ENCODE measurements around the gene AMFR.

The AMFR gene

DNA sequence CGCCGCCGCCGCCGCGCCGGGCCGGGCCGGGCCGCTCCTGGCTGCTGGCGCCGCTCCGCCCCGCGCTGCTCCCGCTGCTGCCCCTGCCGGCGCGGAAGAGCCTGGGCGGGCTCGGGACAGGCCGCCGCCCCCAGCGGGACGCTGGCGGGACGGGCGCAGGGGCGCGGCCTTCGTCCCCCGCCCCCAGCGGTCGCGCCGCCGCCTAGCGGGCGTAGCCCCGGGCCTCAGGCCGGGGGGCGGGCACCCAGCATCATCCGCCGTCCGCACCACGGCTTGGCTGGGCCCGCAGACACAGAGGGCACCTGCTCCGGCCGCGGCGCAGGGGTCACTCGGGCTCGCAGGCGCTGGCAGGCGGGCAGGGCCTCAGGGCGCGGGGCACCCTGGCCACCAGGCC lies at the start of gene AMFR:
Gene AMFR, minus strand, starts transcription at position 107 of the 394 bp plus-strand sequence. CDS start 218 bp downstream, outside the sequence.
- FAIRE-seq (no peak), DNase-seq (ENCODE audit: insufficient read length, low spot score) (no peak)
- TF ChIP-seq, protein P1, sequence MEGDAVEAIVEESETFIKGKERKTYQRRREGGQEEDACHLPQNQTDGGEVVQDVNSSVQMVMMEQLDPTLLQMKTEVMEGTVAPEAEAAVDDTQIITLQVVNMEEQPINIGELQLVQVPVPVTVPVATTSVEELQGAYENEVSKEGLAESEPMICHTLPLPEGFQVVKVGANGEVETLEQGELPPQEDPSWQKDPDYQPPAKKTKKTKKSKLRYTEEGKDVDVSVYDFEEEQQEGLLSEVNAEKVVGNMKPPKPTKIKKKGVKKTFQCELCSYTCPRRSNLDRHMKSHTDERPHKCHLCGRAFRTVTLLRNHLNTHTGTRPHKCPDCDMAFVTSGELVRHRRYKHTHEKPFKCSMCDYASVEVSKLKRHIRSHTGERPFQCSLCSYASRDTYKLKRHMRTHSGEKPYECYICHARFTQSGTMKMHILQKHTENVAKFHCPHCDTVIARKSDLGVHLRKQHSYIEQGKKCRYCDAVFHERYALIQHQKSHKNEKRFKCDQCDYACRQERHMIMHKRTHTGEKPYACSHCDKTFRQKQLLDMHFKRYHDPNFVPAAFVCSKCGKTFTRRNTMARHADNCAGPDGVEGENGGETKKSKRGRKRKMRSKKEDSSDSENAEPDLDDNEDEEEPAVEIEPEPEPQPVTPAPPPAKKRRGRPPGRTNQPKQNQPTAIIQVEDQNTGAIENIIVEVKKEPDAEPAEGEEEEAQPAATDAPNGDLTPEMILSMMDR (IDR thresholded peaks at IDR 0.05; ENCODE audit: insufficient read depth, missing control alignments) = peak; percentile 21

DNA sequence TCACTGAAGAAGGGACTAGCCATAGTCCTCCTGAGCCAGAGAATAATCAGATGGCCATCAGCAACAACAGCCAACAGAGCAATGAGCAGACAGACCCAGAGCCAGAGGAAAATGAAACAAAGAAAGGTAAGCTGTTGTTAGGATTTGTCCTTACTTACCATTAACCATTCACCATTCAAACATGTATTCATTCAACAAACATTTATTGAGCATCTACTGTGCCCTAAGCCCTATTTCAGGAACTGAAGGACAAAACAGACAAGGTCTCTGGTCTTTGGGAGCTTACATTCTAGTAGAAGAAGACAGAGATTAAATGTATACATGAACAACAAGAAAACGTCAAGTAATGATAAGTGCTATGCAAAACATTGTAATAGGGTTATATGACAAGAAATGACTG lies 45.3 kb upstream of the AMFR start:
- TF ChIP-seq, protein P1 (IDR thresholded peaks at IDR 0.05; ENCODE audit: insufficient read depth, missing control alignments) = no peak
- DNase-seq (ENCODE audit: insufficient read length, low spot score) (no peak), FAIRE-seq (no peak)

DNA sequence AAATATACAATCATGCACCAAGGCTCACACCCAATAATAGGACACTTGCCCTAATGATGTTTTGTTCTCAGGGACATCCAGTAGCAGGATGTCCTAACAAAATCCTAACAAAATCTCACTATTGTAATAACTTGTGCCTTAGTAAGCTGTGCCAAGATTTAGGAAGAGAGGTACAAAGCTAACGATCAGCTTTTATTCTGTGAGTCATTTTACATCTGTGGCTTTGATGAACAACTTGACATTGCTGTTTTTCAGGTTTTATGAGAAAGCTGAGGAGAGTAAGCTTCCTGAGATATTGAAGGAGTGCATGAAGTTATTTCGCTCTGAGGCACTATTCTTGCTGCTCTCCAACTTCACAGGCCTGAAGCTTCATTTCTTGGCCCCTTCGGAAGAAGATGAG lies 44.9 kb upstream of the AMFR start:
- TF ChIP-seq, protein P1 (IDR thresholded peaks at IDR 0.05; ENCODE audit: insufficient read depth, missing control alignments) = no peak
- DNase-seq (ENCODE audit: insufficient read length, low spot score) (no peak), FAIRE-seq (no peak)

DNA sequence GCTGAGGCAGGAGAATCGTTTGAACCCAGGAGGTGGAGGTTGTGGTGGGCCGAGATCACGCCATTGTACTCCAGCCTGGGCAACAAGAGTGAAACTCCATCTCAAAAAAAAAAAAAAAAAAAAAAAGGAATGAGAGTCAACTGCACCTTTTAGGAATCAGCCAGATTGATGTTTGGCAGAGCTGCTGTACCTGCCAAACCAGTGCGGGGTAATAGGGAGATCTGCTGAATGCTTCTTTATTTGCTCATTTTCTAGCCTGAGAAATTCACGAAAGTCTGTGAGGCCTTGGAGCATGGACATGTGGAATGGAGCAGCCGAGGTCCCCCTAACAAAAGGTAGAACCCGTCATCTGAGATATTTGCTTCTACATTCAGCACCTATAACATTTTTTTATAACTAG lies 44.4 kb upstream of the AMFR start:
- DNase-seq (ENCODE audit: insufficient read length, low spot score) = no peak
- FAIRE-seq = no peak
- TF ChIP-seq, protein P1 (IDR thresholded peaks at IDR 0.05; ENCODE audit: insufficient read depth, missing control alignments) = no peak

DNA sequence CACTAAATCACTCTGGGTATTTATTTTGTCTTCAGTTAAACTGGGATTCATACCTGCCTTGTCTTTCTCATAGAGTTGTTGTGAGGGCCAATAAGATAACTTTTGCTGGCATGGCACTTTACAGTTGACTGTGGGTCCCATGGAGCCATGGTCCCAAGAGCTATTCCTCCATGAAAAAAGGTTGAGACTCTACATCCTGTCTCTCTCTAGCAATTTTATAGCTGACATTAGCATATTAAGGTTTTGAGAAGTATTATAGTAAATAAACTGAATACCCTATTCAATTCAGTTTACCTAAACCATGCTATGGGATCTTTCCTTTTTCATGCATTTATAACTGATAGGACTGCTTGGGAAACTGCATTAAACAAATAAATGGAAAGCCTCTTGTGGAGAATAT lies 43.5 kb upstream of the AMFR start:
- FAIRE-seq = no peak
- TF ChIP-seq, protein P1 (IDR thresholded peaks at IDR 0.05; ENCODE audit: insufficient read depth, missing control alignments) = no peak
- no peak for DNase-seq (ENCODE audit: insufficient read length, low spot score)

DNA sequence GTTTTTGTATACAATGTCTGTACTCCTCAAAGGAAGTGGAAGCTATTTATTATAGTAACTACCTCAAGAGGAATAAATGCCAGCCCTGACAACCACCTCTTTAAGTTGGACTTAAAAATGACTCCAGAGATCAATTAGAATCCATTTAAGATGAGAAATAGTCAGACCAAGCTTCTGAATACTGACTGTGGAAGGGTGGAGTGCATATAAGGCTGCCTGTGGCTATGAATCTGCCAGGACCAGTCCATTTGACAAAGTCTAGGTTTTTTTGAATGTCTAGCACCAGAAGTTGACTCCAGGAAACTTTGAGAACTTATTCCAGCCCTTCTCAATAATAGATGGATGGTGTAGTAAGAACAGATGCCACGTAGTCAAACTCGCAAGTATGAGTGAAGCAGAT lies 41.0 kb upstream of the AMFR start:
- DNase-seq (ENCODE audit: insufficient read length, low spot score) (no peak), FAIRE-seq (no peak)
- TF ChIP-seq, protein P1 (IDR thresholded peaks at IDR 0.05; ENCODE audit: insufficient read depth, missing control alignments) = no peak

DNA sequence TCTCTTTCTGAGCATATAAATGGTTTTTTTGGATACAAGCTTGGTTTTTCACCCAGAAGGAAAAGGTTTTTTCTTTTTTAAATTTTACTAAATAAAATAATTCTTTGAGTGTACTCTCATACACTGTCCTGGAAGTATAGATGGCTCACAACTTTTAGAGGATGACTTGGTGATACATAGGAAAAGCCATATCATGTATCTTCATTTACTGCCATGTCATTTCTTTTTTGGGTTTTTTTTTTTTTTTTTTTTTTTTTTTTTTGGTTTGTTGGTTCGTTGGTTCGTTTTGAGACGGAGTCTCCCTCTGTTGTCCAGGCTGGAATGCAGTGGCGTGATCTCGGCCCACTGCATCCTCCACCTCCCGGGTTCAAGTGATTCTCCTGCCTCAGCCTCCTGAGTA lies 37.8 kb upstream of the AMFR start:
- FAIRE-seq = no peak
- TF ChIP-seq, protein P1 (IDR thresholded peaks at IDR 0.05; ENCODE audit: insufficient read depth, missing control alignments) = no peak
- DNase-seq (ENCODE audit: insufficient read length, low spot score) = no peak
